Measurements from ENCODE around the gene DLX4.

DNA sequence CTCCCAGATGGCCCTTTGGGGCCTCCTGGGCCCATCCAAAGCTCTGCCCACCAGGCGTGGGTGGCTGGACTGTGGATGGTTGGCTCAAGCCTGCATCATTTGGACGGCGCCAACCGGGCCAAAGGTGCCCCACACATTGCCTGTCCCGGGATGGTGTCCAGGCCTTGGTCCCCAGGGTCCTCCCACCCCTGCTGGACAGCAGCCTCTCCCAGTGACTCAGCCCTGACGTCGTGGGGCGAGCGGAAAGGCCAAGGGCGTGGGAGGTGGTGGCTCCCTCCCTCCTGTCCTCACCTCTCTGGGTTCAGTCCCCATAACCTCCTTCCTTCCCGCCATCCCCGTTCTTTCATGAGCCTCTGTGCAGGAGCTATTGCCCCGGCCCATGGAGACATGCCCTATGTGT lies 42.1 kb upstream of the DLX4 start:
- TF ChIP-seq ZFP30 (CRISPR knock-in tag; IDR thresholded peaks at IDR 0.05) = no peak
- TF ChIP-seq ZNF8 (CRISPR knock-in tag; IDR thresholded peaks at IDR 0.05) = no peak
